SK-N-SH treated with all-trans-retinoic acid at 6 μM for 48 hours (cell line): ENCODE data around the gene SLC35A4.

ENCODE experiments used
- ATAC-seq: fragments of 200-7000 bp; cut with Tn5 transposase; 3 replicates; pipeline ENCODE4 v1.9.1; 2020; ENCODE audit warnings: mild to moderate bottlenecking, moderate library complexity
- ARNTL ChIP-seq: fragments of 450-650 bp; formaldehyde crosslinking; IDR thresholded peaks from 2 replicates; pipeline ENCODE4 v1.5.0; 2020; ENCODE audit warnings: low read depth, mild to moderate bottlenecking, moderate library complexity, borderline replicate concordance
- BACH2 ChIP-seq: fragments of 250-450 bp; sonication (Bioruptor Pico); IDR thresholded peaks from 2 replicates; pipeline ENCODE4 v1.9.0; 2021; ENCODE audit warnings: mild to moderate bottlenecking, borderline replicate concordance
- CSDC2 ChIP-seq: fragments of 250-450 bp; sonication (Bioruptor Pico); IDR thresholded peaks from 2 replicates; pipeline ENCODE4 v1.5.0; 2020; ENCODE audit warnings: mild to moderate bottlenecking, moderate library complexity
- ESRRG ChIP-seq: fragments of 250-450 bp; sonication (Bioruptor Pico); IDR thresholded peaks from 2 replicates; pipeline ENCODE4 v1.6.1; 2021; ENCODE audit warnings: mild to moderate bottlenecking
- GLIS3 ChIP-seq: fragments of 250-450 bp; sonication (Bioruptor Pico); IDR thresholded peaks from 2 replicates; pipeline ENCODE4 v1.5.0; 2020; ENCODE audit warnings: mild to moderate bottlenecking, moderate library complexity
- ISL1 ChIP-seq: fragments of 250-450 bp; sonication (Bioruptor Pico); IDR thresholded peaks from 2 replicates; pipeline ENCODE4 v2.1.2; 2022; ENCODE audit warnings: mild to moderate bottlenecking, moderate library complexity
- OSR1 ChIP-seq: fragments of 250-450 bp; sonication (Bioruptor Pico); IDR thresholded peaks from 2 replicates; pipeline ENCODE4 v1.8.0; 2022; ENCODE audit warnings: moderate library complexity, mild to moderate bottlenecking, inconsistent platforms
- PPARA ChIP-seq: fragments of 250-450 bp; sonication (Bioruptor Pico); IDR thresholded peaks from 2 replicates; pipeline ENCODE4 v1.5.0; 2020; ENCODE audit warnings: mild to moderate bottlenecking, borderline replicate concordance
- RARB ChIP-seq: fragments of 250-450 bp; sonication (Bioruptor Pico); IDR thresholded peaks from 2 replicates; pipeline ENCODE4 v1.8.0; 2021; ENCODE audit warnings: mild to moderate bottlenecking, moderate library complexity
- SNAI2 ChIP-seq: fragments of 250-450 bp; sonication (Bioruptor Pico); IDR thresholded peaks from 2 replicates; pipeline ENCODE4 v1.5.0; 2020; ENCODE audit warnings: mild to moderate bottlenecking, moderate library complexity
- TCF4 ChIP-seq: fragments of 250-450 bp; sonication (Bioruptor Pico); IDR thresholded peaks from 2 replicates; pipeline ENCODE4 v1.8.0; 2021; ENCODE audit warnings: mild to moderate bottlenecking, moderate library complexity, borderline replicate concordance
- TOX ChIP-seq: fragments of 250-450 bp; sonication (Bioruptor Pico); IDR thresholded peaks from 2 replicates; pipeline ENCODE4 v1.8.0; 2021; ENCODE audit warnings: mild to moderate bottlenecking, moderate library complexity, borderline replicate concordance
- ZC3H10 ChIP-seq: fragments of 250-450 bp; sonication (Bioruptor Pico); IDR thresholded peaks from 2 replicates; pipeline ENCODE4 v1.5.1; 2021; ENCODE audit warnings: mild to moderate bottlenecking, moderate library complexity
- ZFP30 ChIP-seq: fragments of 450-650 bp; formaldehyde crosslinking; IDR thresholded peaks from 2 replicates; pipeline ENCODE4 v1.5.0; 2022; ENCODE audit warnings: mild to moderate bottlenecking, moderate library complexity
- ZNF70 ChIP-seq: fragments of 450-650 bp; formaldehyde crosslinking; IDR thresholded peaks from 2 replicates; pipeline ENCODE4 v1.5.0; 2020; ENCODE audit warnings: mild to moderate bottlenecking, moderate library complexity
- ZNF8 ChIP-seq: fragments of 450-650 bp; formaldehyde crosslinking; IDR thresholded peaks from 2 replicates; pipeline ENCODE4 v1.5.0; 2020; ENCODE audit warnings: mild to moderate bottlenecking, moderate library complexity
- TF ChIP-seq, protein P1 (sequence below): fragments of 250-450 bp; sonication (Bioruptor Pico); IDR thresholded peaks from 2 replicates; pipeline ENCODE4 v1.5.1; 2020; ENCODE audit warnings: low read depth, mild to moderate bottlenecking, moderate library complexity
- TF ChIP-seq, protein P2 (sequence below): fragments of 250-450 bp; sonication (Bioruptor Pico); IDR thresholded peaks from 2 replicates; pipeline ENCODE4 v1.8.0; 2021; ENCODE audit warnings: low read depth, mild to moderate bottlenecking, moderate library complexity, borderline replicate concordance
- TF ChIP-seq, protein P3 (sequence below): fragments of 250-450 bp; sonication (Bioruptor Pico); IDR thresholded peaks from 2 replicates; pipeline ENCODE4 v1.8.0; 2020; ENCODE audit warnings: mild to moderate bottlenecking, moderate library complexity, borderline replicate concordance
- TF ChIP-seq, protein P4 (sequence below): fragments of 250-450 bp; sonication (Bioruptor Pico); IDR thresholded peaks from 2 replicates; pipeline ENCODE4 v1.5.1; 2021; ENCODE audit warnings: mild to moderate bottlenecking, moderate library complexity

Gene SLC35A4

DNA sequence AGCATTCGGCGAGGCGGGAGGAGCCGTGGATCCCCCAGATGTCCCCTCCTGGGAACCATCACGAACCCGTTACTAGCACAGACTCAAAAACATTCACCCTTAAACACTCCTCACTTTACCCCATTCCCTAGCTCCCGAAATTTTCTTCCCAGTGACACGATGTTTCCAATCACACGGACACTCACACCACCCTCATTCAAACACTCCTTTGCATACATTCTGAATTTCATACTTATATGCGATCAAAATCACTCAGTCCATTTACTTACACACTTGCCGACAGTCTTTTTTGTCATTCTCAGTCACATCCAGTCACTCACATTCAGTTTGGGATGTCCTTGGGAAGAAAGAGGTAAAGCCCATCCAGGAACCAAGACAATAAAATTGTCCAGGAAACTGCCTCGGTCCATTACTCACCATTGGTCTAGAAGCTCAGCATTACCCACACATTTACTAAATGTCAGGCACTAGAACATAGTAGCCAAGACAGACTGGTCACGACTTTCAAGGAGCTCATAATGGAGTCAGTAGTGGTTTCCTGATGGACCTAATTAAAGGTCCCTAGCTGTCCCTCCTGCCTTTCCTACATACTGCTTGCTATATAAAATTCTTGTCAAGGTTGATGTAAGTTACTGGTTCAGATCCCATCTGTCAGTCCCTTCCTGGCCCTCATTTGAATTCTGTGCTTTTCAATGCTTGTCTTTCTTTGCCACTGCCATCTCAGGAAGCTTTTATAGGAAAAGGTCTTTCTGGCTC is 574 bp downstream of the SLC35A4 start (continued):
- TF ChIP-seq, protein P1, sequence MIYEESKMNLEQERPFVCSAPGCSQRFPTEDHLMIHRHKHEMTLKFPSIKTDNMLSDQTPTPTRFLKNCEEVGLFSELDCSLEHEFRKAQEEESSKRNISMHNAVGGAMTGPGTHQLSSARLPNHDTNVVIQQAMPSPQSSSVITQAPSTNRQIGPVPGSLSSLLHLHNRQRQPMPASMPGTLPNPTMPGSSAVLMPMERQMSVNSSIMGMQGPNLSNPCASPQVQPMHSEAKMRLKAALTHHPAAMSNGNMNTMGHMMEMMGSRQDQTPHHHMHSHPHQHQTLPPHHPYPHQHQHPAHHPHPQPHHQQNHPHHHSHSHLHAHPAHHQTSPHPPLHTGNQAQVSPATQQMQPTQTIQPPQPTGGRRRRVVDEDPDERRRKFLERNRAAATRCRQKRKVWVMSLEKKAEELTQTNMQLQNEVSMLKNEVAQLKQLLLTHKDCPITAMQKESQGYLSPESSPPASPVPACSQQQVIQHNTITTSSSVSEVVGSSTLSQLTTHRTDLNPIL (CRISPR knock-in tag): no peak
- TF ChIP-seq BACH2 (no peak), ZNF8 (CRISPR knock-in tag) (no peak)
- TF ChIP-seq, protein P2, sequence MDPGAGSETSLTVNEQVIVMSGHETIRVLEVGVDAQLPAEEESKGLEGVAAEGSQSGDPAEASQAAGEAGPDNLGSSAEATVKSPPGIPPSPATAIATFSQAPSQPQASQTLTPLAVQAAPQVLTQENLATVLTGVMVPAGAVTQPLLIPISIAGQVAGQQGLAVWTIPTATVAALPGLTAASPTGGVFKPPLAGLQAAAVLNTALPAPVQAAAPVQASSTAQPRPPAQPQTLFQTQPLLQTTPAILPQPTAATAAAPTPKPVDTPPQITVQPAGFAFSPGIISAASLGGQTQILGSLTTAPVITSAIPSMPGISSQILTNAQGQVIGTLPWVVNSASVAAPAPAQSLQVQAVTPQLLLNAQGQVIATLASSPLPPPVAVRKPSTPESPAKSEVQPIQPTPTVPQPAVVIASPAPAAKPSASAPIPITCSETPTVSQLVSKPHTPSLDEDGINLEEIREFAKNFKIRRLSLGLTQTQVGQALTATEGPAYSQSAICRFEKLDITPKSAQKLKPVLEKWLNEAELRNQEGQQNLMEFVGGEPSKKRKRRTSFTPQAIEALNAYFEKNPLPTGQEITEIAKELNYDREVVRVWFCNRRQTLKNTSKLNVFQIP (CRISPR knock-in tag): no peak

DNA sequence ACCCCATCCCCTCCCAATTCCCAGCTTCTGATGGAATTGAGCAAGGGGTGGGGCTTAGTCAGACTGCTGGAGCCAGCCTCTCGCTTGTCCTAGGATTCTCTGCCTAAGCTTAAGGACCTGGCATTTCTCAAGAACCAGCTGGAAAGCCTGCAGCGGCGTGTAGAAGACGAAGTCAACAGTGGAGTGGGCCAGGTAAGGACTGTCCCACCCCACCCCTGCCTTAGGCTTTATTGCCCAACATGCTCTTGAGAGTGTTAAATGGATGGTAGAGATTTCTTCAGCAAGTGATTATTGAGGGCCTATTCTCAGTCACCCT is 1.1 kb downstream of the SLC35A4 start:
- TF ChIP-seq, protein P3, sequence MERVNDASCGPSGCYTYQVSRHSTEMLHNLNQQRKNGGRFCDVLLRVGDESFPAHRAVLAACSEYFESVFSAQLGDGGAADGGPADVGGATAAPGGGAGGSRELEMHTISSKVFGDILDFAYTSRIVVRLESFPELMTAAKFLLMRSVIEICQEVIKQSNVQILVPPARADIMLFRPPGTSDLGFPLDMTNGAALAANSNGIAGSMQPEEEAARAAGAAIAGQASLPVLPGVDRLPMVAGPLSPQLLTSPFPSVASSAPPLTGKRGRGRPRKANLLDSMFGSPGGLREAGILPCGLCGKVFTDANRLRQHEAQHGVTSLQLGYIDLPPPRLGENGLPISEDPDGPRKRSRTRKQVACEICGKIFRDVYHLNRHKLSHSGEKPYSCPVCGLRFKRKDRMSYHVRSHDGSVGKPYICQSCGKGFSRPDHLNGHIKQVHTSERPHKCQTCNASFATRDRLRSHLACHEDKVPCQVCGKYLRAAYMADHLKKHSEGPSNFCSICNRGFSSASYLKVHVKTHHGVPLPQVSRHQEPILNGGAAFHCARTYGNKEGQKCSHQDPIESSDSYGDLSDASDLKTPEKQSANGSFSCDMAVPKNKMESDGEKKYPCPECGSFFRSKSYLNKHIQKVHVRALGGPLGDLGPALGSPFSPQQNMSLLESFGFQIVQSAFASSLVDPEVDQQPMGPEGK: no peak
- TF ChIP-seq PPARA (no peak), ZC3H10 (CRISPR knock-in tag) (no peak), TOX (CRISPR knock-in tag) (no peak), TCF4 (CRISPR knock-in tag) (no peak), CSDC2 (CRISPR knock-in tag) (no peak), SNAI2 (no peak)
- TF ChIP-seq, protein P2 (CRISPR knock-in tag): no peak
- TF ChIP-seq, protein P4, sequence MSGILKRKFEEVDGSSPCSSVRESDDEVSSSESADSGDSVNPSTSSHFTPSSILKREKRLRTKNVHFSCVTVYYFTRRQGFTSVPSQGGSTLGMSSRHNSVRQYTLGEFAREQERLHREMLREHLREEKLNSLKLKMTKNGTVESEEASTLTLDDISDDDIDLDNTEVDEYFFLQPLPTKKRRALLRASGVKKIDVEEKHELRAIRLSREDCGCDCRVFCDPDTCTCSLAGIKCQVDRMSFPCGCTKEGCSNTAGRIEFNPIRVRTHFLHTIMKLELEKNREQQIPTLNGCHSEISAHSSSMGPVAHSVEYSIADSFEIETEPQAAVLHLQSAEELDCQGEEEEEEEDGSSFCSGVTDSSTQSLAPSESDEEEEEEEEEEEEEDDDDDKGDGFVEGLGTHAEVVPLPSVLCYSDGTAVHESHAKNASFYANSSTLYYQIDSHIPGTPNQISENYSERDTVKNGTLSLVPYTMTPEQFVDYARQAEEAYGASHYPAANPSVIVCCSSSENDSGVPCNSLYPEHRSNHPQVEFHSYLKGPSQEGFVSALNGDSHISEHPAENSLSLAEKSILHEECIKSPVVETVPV (CRISPR knock-in tag): no peak
- TF ChIP-seq, all 23 proteins: peak for 0
- ATAC-seq: no peak

DNA sequence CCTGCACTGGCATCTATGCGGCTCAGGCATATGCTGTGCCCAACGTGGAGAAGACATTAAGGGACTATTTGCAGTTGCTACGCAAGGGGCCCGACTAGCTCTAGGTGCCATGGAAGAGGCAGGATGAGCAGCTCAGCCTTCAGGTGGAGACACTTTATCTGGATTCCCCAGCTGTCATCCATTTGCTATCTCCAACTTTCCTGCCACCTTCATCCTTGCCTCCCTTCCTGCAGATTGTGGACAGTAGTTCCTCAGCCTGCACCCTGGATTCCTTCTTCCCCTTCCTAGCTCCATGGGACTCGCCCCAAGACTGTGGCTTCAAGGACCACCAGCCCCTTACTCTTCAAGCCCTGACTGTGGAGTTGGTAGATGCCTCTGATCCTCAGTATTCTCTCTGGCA is 2.0 kb downstream of the SLC35A4 start:
- ATAC-seq: no peak
- TF ChIP-seq CSDC2 (CRISPR knock-in tag) (no peak), TCF4 (CRISPR knock-in tag) (no peak), ZNF70 (CRISPR knock-in tag) (no peak), ISL1 (CRISPR knock-in tag) (no peak), ESRRG (CRISPR knock-in tag) (no peak), RARB (CRISPR knock-in tag) (no peak), PPARA (no peak), ARNTL (CRISPR knock-in tag) (no peak), BACH2 (no peak), GLIS3 (CRISPR knock-in tag) (no peak), SNAI2 (no peak), ZFP30 (no peak), ZNF8 (CRISPR knock-in tag) (no peak), ZC3H10 (CRISPR knock-in tag) (no peak), OSR1 (CRISPR knock-in tag) (no peak)
- TF ChIP-seq, protein P3: no peak
- TF ChIP-seq, protein P2 (CRISPR knock-in tag): no peak
- TF ChIP-seq, all 23 proteins: peak for 0
